ENCODE data around the gene UNC79.

The UNC79 gene

DNA sequence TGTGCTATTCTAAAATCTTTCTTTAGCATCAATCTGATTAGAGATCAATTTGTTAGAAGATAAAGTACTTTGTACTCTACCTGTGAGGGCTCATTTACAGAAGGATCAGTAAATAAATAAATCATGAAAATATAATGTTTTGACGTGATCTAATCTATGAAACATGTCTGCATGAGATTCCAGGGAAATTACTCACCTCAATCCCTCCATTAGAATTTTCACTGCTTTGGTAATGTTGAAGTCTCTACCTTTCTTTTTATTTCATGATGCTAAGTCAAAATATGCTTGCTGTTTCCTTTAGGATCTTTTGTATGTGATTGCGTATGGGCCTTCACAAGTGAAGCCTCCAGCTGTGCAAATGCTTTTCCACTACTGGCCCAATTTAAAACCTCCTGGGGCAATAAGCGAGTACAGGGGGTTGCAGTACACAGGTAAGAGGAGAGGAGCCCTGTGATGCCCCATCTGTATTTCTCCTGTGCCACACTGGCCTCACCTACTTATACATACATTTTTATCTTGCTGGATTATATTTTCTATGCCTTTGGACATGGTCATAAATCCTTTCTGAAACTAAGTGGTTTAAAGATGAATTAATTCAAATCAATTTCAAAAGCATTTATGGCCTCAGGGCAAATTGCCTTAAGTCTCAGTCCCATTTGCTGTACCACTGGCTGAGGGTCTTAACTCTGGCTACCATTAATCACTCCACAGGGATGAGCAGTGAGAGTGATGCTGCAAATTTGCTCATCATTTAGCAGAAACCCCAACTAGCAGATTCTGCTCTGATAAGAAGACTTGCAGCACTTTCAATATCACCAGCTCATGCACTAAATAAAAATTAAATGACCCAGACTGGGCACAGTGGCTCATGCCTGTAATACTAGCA, 66.4 kb downstream of the UNC79 start:
- H3K79me2 ChIP-seq (ENCODE audit: low read length) = no peaks in the 10 kb centered on the region
- no peaks in the 10 kb centered on the region for H3K27me3 ChIP-seq (replicated peaks; ENCODE audit: insufficient read depth, low read length)
- no peak overlapping the region for H3K4me2 ChIP-seq (ENCODE audit: low read depth, low read length)
- no peak overlapping the region for H3K27ac ChIP-seq (ENCODE audit: low read length)
- no peak overlapping the region for H2AFZ ChIP-seq (ENCODE audit: low read length)
- H3F3A ChIP-seq (ENCODE audit: insufficient read depth, low read length) = no peaks in the 10 kb centered on the region
- no peaks in the 10 kb centered on the region for H4K20me1 ChIP-seq (ENCODE audit: insufficient read depth, low read length)
- TF ChIP-seq, protein P1, sequence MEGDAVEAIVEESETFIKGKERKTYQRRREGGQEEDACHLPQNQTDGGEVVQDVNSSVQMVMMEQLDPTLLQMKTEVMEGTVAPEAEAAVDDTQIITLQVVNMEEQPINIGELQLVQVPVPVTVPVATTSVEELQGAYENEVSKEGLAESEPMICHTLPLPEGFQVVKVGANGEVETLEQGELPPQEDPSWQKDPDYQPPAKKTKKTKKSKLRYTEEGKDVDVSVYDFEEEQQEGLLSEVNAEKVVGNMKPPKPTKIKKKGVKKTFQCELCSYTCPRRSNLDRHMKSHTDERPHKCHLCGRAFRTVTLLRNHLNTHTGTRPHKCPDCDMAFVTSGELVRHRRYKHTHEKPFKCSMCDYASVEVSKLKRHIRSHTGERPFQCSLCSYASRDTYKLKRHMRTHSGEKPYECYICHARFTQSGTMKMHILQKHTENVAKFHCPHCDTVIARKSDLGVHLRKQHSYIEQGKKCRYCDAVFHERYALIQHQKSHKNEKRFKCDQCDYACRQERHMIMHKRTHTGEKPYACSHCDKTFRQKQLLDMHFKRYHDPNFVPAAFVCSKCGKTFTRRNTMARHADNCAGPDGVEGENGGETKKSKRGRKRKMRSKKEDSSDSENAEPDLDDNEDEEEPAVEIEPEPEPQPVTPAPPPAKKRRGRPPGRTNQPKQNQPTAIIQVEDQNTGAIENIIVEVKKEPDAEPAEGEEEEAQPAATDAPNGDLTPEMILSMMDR (IDR thresholded peaks at IDR 0.05; ENCODE audit: low read length) = no peak
- TF ChIP-seq EZH2phosphoT487 (IDR thresholded peaks at IDR 0.05; ENCODE audit: low read length) (no peak), EZH2 (optimal IDR thresholded peaks at IDR 0.05; ENCODE audit: low read depth, low read length) (no peak)
- no peaks in the 10 kb centered on the region for H3K36me3 ChIP-seq (replicated peaks; ENCODE audit: insufficient read depth, low read length)
- no peak for DNase-seq
- H3K9ac ChIP-seq (ENCODE audit: low read length) = no peak overlapping the region
- no peaks in the 10 kb centered on the region for H3K4me1 ChIP-seq (ENCODE audit: low read length)
- H3K9me3 ChIP-seq (replicated peaks; ENCODE audit: insufficient read depth, low read length) = no peaks in the 10 kb centered on the region
- no peaks in the 10 kb centered on the region for H3K9me2 ChIP-seq (replicated peaks; ENCODE audit: insufficient read depth, low read length)
- H3K4me3 ChIP-seq (ENCODE audit: low read length) = no peak overlapping the region

DNA sequence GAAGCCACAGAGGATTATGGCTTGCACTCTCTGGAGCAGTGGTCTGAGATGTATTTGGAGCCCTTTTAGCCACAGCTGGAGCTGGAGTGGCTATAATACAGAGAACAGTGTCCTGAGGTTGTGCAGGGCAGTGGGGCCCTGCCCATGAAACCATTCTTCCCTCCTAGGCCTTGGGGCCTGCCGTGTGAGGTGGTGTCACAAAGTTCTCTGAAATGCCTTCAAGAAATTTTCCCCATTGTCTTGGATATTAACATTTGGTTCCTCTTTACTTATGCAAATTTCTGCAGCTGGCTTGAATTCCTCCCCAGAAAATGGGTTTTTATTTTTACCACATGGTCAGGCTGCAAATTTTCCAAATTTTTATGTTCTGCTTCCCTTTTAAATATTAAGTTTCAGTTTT, 79.3 kb downstream of the UNC79 start:
- no peaks in the 10 kb centered on the region for H3K9me2 ChIP-seq (replicated peaks; ENCODE audit: insufficient read depth, low read length)
- H3K27ac ChIP-seq (ENCODE audit: low read length) = no peak overlapping the region
- no peak for TF ChIP-seq EZH2 (optimal IDR thresholded peaks at IDR 0.05; ENCODE audit: low read depth, low read length)
- TF ChIP-seq, protein P1 (IDR thresholded peaks at IDR 0.05; ENCODE audit: low read length) = no peak
- no peak for TF ChIP-seq EZH2phosphoT487 (IDR thresholded peaks at IDR 0.05; ENCODE audit: low read length)
- H3K9ac ChIP-seq (ENCODE audit: low read length) = no peak overlapping the region
- no peak overlapping the region for H3K4me3 ChIP-seq (ENCODE audit: low read length)
- no peak overlapping the region for H3K4me2 ChIP-seq (ENCODE audit: low read depth, low read length)
- H3F3A ChIP-seq (ENCODE audit: insufficient read depth, low read length) = no peaks in the 10 kb centered on the region
- H4K20me1 ChIP-seq (ENCODE audit: insufficient read depth, low read length) = no peaks in the 10 kb centered on the region
- no peaks in the 10 kb centered on the region for H3K9me3 ChIP-seq (replicated peaks; ENCODE audit: insufficient read depth, low read length)
- no peak for DNase-seq
- no peaks in the 10 kb centered on the region for H3K79me2 ChIP-seq (ENCODE audit: low read length)
- H3K27me3 ChIP-seq (replicated peaks; ENCODE audit: insufficient read depth, low read length) = no peaks in the 10 kb centered on the region
- H3K36me3 ChIP-seq (replicated peaks; ENCODE audit: insufficient read depth, low read length) = no peaks in the 10 kb centered on the region
- H3K4me1 ChIP-seq (ENCODE audit: low read length) = no peaks in the 10 kb centered on the region
- H2AFZ ChIP-seq (ENCODE audit: low read length) = no peak overlapping the region

DNA sequence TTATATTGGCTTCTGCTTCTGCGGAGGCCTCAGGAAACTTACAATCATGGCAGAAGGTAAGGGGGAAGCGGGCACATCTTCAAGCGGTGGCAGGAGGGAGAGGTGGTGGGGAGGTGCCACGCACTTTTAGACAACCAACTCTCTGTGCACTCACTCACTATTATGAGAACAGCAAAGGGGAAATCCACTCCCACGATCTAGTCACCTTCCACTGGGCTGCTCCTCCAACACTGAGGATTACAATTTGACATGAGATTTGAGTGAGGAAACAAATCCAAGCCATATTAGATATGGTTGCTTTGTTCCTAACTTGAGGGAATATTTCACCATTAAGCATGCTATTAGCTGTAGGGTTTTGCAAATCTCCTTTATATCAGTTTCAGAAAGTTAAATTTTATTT, 80.3 kb downstream of the UNC79 start:
- H3K79me2 ChIP-seq (ENCODE audit: low read length) = no peaks in the 10 kb centered on the region
- H3K9ac ChIP-seq (ENCODE audit: low read length) = no peak overlapping the region
- no peaks in the 10 kb centered on the region for H3F3A ChIP-seq (ENCODE audit: insufficient read depth, low read length)
- H4K20me1 ChIP-seq (ENCODE audit: insufficient read depth, low read length) = no peaks in the 10 kb centered on the region
- no peaks in the 10 kb centered on the region for H3K9me3 ChIP-seq (replicated peaks; ENCODE audit: insufficient read depth, low read length)
- no peak overlapping the region for H3K4me3 ChIP-seq (ENCODE audit: low read length)
- no peaks in the 10 kb centered on the region for H3K4me1 ChIP-seq (ENCODE audit: low read length)
- no peaks in the 10 kb centered on the region for H3K36me3 ChIP-seq (replicated peaks; ENCODE audit: insufficient read depth, low read length)
- TF ChIP-seq EZH2 (optimal IDR thresholded peaks at IDR 0.05; ENCODE audit: low read depth, low read length) (no peak), EZH2phosphoT487 (IDR thresholded peaks at IDR 0.05; ENCODE audit: low read length) (no peak)
- TF ChIP-seq, protein P1 (IDR thresholded peaks at IDR 0.05; ENCODE audit: low read length) = no peak
- DNase-seq = no peak
- no peak overlapping the region for H2AFZ ChIP-seq (ENCODE audit: low read length)
- H3K27ac ChIP-seq (ENCODE audit: low read length) = no peak overlapping the region
- no peak overlapping the region for H3K4me2 ChIP-seq (ENCODE audit: low read depth, low read length)
- no peaks in the 10 kb centered on the region for H3K27me3 ChIP-seq (replicated peaks; ENCODE audit: insufficient read depth, low read length)
- no peaks in the 10 kb centered on the region for H3K9me2 ChIP-seq (replicated peaks; ENCODE audit: insufficient read depth, low read length)
